ENCODE measurements around the gene DDX20. TPM values are rescaled to one million over a fixed set of nuclear protein-coding genes. Genes with fewer than 3 reads are reported as not detected.
"Not testable (repeated sequence)": the region's sequence is repeated elsewhere in the genome, so short reads cannot be mapped to it uniquely, and the experiment has no call there.

The DDX20 gene
- total and polyA plus RNA-seq, 5 experiments from 2014 or later = 8.0 to 24.2 (median 12.7) TPM

DNA sequence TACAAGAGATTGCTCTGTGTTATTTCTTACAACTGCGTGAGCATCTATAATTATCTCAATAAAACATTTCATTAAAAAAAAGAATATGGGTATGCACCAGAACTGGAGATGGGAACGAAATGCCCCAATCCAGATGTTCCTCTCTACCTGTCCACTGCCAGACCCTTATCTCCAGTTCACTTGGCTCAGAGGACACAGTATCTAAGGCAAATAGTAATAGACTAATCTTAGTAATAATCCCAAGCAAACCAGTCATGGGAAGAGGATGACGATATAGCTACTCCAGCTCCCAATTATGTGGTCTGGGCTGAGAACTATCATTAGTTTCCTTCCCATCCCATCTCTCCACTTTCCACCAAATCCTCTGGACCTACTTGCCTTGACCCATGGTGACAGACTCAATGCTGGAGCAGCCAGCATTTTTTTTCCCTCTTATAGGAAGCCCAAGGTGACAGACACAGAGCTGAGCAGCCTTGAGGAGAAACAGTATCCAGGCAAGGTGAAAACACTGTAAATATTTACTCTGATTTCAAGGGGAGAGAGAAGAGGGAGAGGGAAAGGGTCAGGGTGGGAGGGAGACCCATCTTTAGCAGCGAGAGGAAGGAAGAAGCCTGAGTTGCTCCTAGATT is 28.7 kb downstream of the DDX20 start:
- ATAC-seq = no peak
- POLR2A ChIA-PET = no interaction called here
- no peaks in the 10 kb centered on the region for H3K9me3 Mint-ChIP-seq
- DNase-seq = no peak
- no peak overlapping the region for H3K4me3 Mint-ChIP-seq
- H3K27me3 Mint-ChIP-seq = peaks cover 2 to 31% (median 4%) of the 10 kb centered on the region in 5 donors
- no peak overlapping the region for H3K27ac Mint-ChIP-seq
- peaks cover 0 to 9% (median 7%) of the 10 kb centered on the region in 3 donors for H3K36me3 Mint-ChIP-seq
- no peaks in the 10 kb centered on the region for H3K4me1 Mint-ChIP-seq

- no peak for DNase-seq
Observed at GRCh38 chr1:111786669-111787207, 31.0 kb downstream of the DDX20 start.

DNA sequence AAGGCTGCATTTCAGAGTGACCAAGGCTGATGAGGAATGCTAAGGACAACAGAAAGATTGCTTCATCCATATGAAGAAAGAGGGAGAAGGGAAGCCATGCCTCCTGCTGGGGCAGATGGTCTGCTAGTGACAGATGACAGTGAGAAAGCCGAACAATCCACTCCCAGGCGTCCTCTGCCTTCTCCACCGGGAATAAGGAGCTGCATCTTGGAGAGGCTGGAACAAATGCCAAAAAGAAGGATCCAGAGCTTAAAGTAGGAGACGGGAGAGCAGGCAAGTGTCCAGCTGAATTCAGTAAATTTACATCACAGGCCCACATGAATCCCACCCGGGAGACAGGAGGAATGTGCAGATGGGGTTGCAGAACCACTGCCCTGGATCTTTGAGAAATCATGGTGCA is 33.4 kb downstream of the DDX20 start:
- H3K9me3 Mint-ChIP-seq = no peaks in the 10 kb centered on the region
- H3K4me3 Mint-ChIP-seq = no peak overlapping the region
- no peaks in the 10 kb centered on the region for H3K36me3 Mint-ChIP-seq
- no peak for ATAC-seq
- peaks cover 4 to 43% (median 11%) of the 10 kb centered on the region in 5 donors for H3K27me3 Mint-ChIP-seq
- POLR2A ChIA-PET = no interaction called here
- no peak for DNase-seq
- H3K4me1 Mint-ChIP-seq = no peaks in the 10 kb centered on the region
- H3K27ac Mint-ChIP-seq = no peak overlapping the region

More at GRCh38 chr1:111786669-111787207, 31.0 kb downstream of the DDX20 start:
- Mint-ChIP-seq H3K4me1 (no peaks in the 10 kb centered on the region), H3K9me3 (no peaks in the 10 kb centered on the region), H3K27me3 (peaks cover 2 to 44% (median 5%) of the 10 kb centered on the region in 5 donors), H3K27ac (no peak overlapping the region), H3K36me3 (peaks cover 0 to 9% (median 7%) of the 10 kb centered on the region in 3 donors), H3K4me3 (no peak overlapping the region)
- ATAC-seq = no peak
- POLR2A ChIA-PET = no interaction called here

GRCh38 chr1:111789666-111790316 is 34.1 kb downstream of the DDX20 start:
- Mint-ChIP-seq H3K9me3 (no peaks in the 10 kb centered on the region), H3K27ac (no peak overlapping the region), H3K36me3 (no peaks in the 10 kb centered on the region), H3K27me3 (peaks cover 4 to 36% (median 13%) of the 10 kb centered on the region in 5 donors), H3K4me3 (no peak overlapping the region), H3K4me1 (no peaks in the 10 kb centered on the region)
- DNase-seq (no peak), ATAC-seq (no peak)
- POLR2A ChIA-PET = no interaction called here

DNA sequence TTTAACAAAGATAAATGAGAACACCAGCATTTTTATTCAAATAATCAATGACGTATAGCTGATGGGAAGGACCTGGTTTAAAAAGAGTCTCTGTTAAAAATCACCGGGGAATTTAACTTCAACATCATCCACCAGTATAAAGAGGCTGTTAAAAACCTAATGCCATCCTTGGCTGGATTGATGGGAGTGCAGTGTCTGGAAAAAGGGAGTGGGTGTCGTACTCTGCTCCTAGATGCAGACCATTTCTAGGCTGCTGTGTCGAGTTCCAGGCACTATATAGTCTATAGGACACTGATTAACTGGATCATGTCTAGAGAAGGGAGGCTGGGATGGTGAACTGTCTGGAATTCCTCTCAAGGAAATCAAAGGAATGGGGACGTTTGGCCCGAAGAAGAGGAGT is 36.1 kb downstream of the DDX20 start:
- H3K36me3 Mint-ChIP-seq = no peaks in the 10 kb centered on the region
- H3K27me3 Mint-ChIP-seq = peaks cover 2 to 30% (median 9%) of the 10 kb centered on the region in 5 donors

DNA sequence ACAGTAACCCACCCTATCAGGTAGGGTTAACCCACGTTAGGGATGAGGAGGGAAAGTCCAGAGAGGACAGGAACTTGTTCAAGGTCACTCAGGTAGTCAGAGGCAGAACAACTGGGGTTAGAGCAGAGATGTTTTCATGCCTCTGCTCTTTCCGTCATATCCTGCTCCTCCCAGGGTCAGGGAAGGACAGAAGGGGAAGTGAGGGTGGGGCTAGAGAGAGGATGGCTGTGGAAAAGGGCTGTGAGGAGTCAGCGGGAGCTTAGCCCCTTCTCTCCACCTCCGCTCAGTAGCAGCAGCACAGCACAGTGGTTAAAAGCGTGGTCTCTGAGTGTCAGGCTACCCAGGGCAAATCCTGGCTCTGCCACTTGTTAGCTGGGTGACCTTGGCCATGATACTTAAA is 36.5 kb downstream of the DDX20 start:
- DNase-seq = no peak
- POLR2A ChIA-PET = no interaction called here
- Mint-ChIP-seq H3K9me3 (no peaks in the 10 kb centered on the region), H3K27ac (no peak overlapping the region), H3K4me1 (no peaks in the 10 kb centered on the region), H3K4me3 (no peak overlapping the region), H3K27me3 (peaks cover 2 to 30% (median 9%) of the 10 kb centered on the region in 5 donors), H3K36me3 (no peaks in the 10 kb centered on the region)
- ATAC-seq = no peak

More for the DNA sequence above, 36.1 kb downstream of the DDX20 start:
- Mint-ChIP-seq H3K4me1 (no peaks in the 10 kb centered on the region), H3K27ac (no peak overlapping the region), H3K9me3 (no peaks in the 10 kb centered on the region), H3K4me3 (no peak overlapping the region)
- DNase-seq = no peak
- POLR2A ChIA-PET = no interaction called here
- no peak for ATAC-seq

GRCh38 chr1:111793923-111794322 is 38.2 kb downstream of the DDX20 start:
- H3K4me3 Mint-ChIP-seq = no peak overlapping the region
- POLR2A ChIA-PET = no interaction called here
- no peaks in the 10 kb centered on the region for H3K36me3 Mint-ChIP-seq
- peaks cover 2 to 25% (median 9%) of the 10 kb centered on the region in 5 donors for H3K27me3 Mint-ChIP-seq
- no peak overlapping the region for H3K27ac Mint-ChIP-seq
- H3K4me1 Mint-ChIP-seq = no peaks in the 10 kb centered on the region
- ATAC-seq (no peak), DNase-seq (no peak)
- H3K9me3 Mint-ChIP-seq = no peaks in the 10 kb centered on the region

- peaks cover 2 to 27% (median 12%) of the 10 kb centered on the region in 5 donors for H3K27me3 Mint-ChIP-seq
- no peak for ATAC-seq
Observed at GRCh38 chr1:111795401-111795800, 39.7 kb downstream of the DDX20 start.

GRCh38 chr1:111798580-111798979 is 42.9 kb downstream of the DDX20 start:
- H3K27ac Mint-ChIP-seq = no peak overlapping the region
- H3K36me3 Mint-ChIP-seq = peaks cover 0 to 4% (median 4%) of the 10 kb centered on the region in 3 donors
- ATAC-seq = no peak
- POLR2A ChIA-PET = no interaction called here
- no peak overlapping the region for H3K4me3 Mint-ChIP-seq
- H3K27me3 Mint-ChIP-seq = peaks cover 0 to 16% (median 8%) of the 10 kb centered on the region in 5 donors
- no peak for DNase-seq
- H3K9me3 Mint-ChIP-seq = peaks cover 0 to 6% (median 2%) of the 10 kb centered on the region in 9 donors
- H3K4me1 Mint-ChIP-seq = no peaks in the 10 kb centered on the region

More at GRCh38 chr1:111795401-111795800, 39.7 kb downstream of the DDX20 start:
- Mint-ChIP-seq H3K27ac (no peak overlapping the region), H3K4me3 (no peak overlapping the region), H3K4me1 (no peaks in the 10 kb centered on the region), H3K9me3 (peaks cover 0 to 6% (median 2%) of the 10 kb centered on the region in 9 donors), H3K36me3 (peaks cover 0 to 4% (median 4%) of the 10 kb centered on the region in 3 donors)
- POLR2A ChIA-PET = no interaction called here
- DNase-seq = no peak

DNA sequence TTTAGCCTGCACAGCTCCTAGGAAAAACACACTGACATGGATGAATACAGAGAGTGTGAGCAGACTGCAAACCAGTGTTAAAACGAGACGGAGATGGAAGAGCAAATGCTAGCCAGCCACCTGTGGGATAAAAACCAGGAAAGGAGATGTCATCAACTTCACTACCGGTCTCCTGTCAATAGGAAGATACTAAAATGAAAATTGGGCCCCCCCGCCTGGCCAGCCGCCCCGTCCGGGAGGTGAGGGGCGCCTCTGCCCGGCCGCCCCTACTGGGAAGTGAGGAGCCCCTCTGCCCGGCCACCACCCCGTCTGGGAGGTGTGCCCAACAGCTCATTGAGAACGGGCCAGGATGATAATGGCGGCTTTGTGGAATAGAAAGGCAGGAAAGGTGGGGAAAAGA is 44.0 kb downstream of the DDX20 start:
- ATAC-seq, H3K27ac Mint-ChIP-seq, H3K9me3 Mint-ChIP-seq, H3K36me3 Mint-ChIP-seq, H3K4me1 Mint-ChIP-seq, POLR2A ChIA-PET: not testable (repeated sequence)
- Mint-ChIP-seq H3K27me3 (peaks cover 0 to 17% (median 10%) of the 10 kb centered on the region in 5 donors), H3K4me3 (peak overlapping the region in 1 of 10 donors; percentile 11)
- DNase-seq = peak in 1 of 10 donors; percentile 34

- POLR2A ChIA-PET = no interaction called here
- H3K9me3 Mint-ChIP-seq = peaks cover 0 to 6% (median 2%) of the 10 kb centered on the region in 9 donors
- peaks cover 0 to 20% (median 10%) of the 10 kb centered on the region in 5 donors for H3K27me3 Mint-ChIP-seq
- DNase-seq = peak in 1 of 10 donors; percentile 58
- peaks cover 0 to 2% (median 0%) of the 10 kb centered on the region in 4 donors for H3K4me1 Mint-ChIP-seq
- no peak overlapping the region for H3K27ac Mint-ChIP-seq
- H3K36me3 Mint-ChIP-seq = peaks cover 0 to 4% (median 4%) of the 10 kb centered on the region in 3 donors
- H3K4me3 Mint-ChIP-seq = no peak overlapping the region
- ATAC-seq = no peak
Observed at GRCh38 chr1:111801071-111801850, 45.6 kb downstream of the DDX20 start.

DNA sequence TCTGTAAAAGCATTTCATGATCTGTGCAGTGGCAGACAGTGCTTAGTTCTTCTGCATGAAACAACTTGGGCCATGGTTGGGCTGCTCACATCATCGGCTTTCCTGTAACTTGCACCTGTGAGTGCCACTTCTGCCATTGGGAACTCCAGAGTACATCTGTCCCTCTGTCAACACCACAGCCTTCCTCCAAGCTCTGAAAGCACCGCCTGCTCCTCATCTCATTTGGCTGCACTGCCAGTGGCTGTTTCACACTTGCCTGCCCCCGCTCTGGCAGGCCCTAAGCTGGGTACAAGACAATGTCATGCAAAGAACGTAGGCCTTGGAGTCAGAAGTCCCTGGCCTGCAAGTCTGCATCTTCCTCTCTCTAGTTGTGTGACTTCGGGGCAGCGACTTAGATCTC is 46.4 kb downstream of the DDX20 start:
- DNase-seq (no peak), ATAC-seq (no peak)
- no peak overlapping the region for H3K4me3 Mint-ChIP-seq
- peaks cover 0 to 20% (median 10%) of the 10 kb centered on the region in 5 donors for H3K27me3 Mint-ChIP-seq
- peaks cover 0 to 10% (median 1%) of the 10 kb centered on the region in 4 donors for H3K4me1 Mint-ChIP-seq
- peaks cover 0 to 6% (median 2%) of the 10 kb centered on the region in 9 donors for H3K9me3 Mint-ChIP-seq
- H3K27ac Mint-ChIP-seq = no peak overlapping the region
- POLR2A ChIA-PET = no interaction called here
- H3K36me3 Mint-ChIP-seq = peaks cover 0 to 4% (median 4%) of the 10 kb centered on the region in 3 donors

Data from naive thymus-derived CD8-positive, alpha-beta T cell (primary cell).